ENCODE measurements around the gene TOM1. TPM values are rescaled to one million over a fixed set of nuclear protein-coding genes. Genes with fewer than 3 reads are reported as not detected.

TOM1 gene
- 29.4 and 43.2 TPM in 2 replicates for total RNA-seq

GRCh38 chr22:35299673-35300499 lies at the start of gene TOM1:
TSS of gene TOM1 (plus strand) at chr22:35299894. CDS start at chr22:35299929, 35 bp downstream.

GRCh38 chr22:35257321-35258190 lies 42.1 kb upstream of the TOM1 start, which contains the start of gene HMGXB4:
TSS of gene HMGXB4 (plus strand) at chr22:35257493. CDS start at chr22:35262391, 4,898 bp downstream.

GRCh38 chr22:35380537-35381423 lies 81.1 kb downstream of the TOM1 start, which contains the start of gene HMOX1:
TSS of gene HMOX1 (plus strand) at chr22:35381096. CDS start at chr22:35381174, 78 bp downstream.

Other genes starting within 250 kb of the TOM1 start
- gene ISX, start 233.7 kb upstream of the TOM1 start, total RNA-seq: not detected in 2 replicates
- gene HMGXB4, start 42.4 kb upstream of the TOM1 start, total RNA-seq: 23.9 and 32.3 TPM in 2 replicates
- 62.6 and 167 TPM in 2 replicates for gene HMOX1, start 81.2 kb downstream of the TOM1 start, total RNA-seq
- gene MCM5, start 100.2 kb downstream of the TOM1 start, total RNA-seq: 37.2 and 142 TPM in 2 replicates
- under 0.01 TPM in 1 of 2 replicates, not detected in the other for gene RASD2, start 240.9 kb downstream of the TOM1 start, total RNA-seq

Data from uterine smooth muscle cell (primary cell).